Kidney (tissue), 14 donors: ENCODE measurements around the gene MRPL50. TPM values are rescaled to one million over a fixed set of nuclear protein-coding genes. Genes with fewer than 3 reads are reported as not detected.

Experiments
- DNase-seq, 5 donors: peaks; one replicate each; pipeline ENCODE4 v3.0.0-alpha.2; 2013 to 2020
- FAIRE-seq: peaks from 2 replicates; lab custom pipeline; 2012; peaks lifted over from hg19 to GRCh38; lab: Jason Lieb, UNC
- H3K27ac ChIP-seq, 2 donors: one replicate each; pipeline ENCODE4 v1.7.0; 2013; ENCODE audit warnings: low read depth in 2 of 2, low read length in 2 of 2, inconsistent platforms in 1 of 2
- H3K27me3 ChIP-seq: one replicate; pipeline ENCODE4 v1.7.1; 2013; ENCODE audit warnings: low read length, inconsistent platforms; ENCODE audit not compliant: control insufficient read depth, insufficient read depth
- H3K36me3 ChIP-seq, 3 donors: one replicate each; pipeline versions ENCODE4 v1.7.0 to v1.7.1; 2013; ENCODE audit warnings: low read length in 3 of 3, control low read depth in 1 of 3, inconsistent platforms in 1 of 3; ENCODE audit not compliant: insufficient read depth in 3 of 3, control insufficient read depth in 2 of 3
- H3K4me1 ChIP-seq, 3 donors: one replicate each; pipeline versions ENCODE4 v1.7.0 to v1.7.1; 2013; ENCODE audit warnings: low read length in 3 of 3, inconsistent platforms in 1 of 3, low read depth in 1 of 3; ENCODE audit not compliant: control insufficient read depth in 2 of 3, insufficient read depth in 2 of 3
- H3K4me3 ChIP-seq, 3 donors: one replicate each; pipeline versions ENCODE4 v1.7.0 to v1.8.1; 2013; ENCODE audit warnings: low read length in 3 of 3, control low read depth in 1 of 3, inconsistent platforms in 1 of 3
- H3K9ac ChIP-seq, 3 donors: one replicate each; pipeline versions ENCODE4 v1.7.0 to v1.7.1; 2013; ENCODE audit warnings: low read length in 3 of 3, control low read depth in 1 of 3, inconsistent platforms in 1 of 3
- H3K9me3 ChIP-seq, 3 donors: one replicate each; pipeline versions ENCODE4 v1.7.0 to v1.7.1; 2013; ENCODE audit warnings: low read length in 3 of 3, control low read depth in 1 of 3, inconsistent platforms in 1 of 3; ENCODE audit not compliant: control insufficient read depth in 2 of 3, insufficient read depth in 1 of 3
- intact Hi-C: fragments of 100-400 bp; cut with DNase I; formaldehyde crosslinking; loops from one replicate; pipeline ENCODE4 v1.11.1; 2022
- polyA plus RNA-seq: library from polyadenylated mRNA; stranded (reverse); fragments of 350-450 nt; fragmentation: Illumina TruSeq; extraction: RNeasy Lipid Tissue Mini Kit (QIAGEN cat#74804); gene quantifications from one replicate; pipeline ENCODE4 v1.2.3, GENCODE V29; 2014; ENCODE audit warnings: low read depth, low replicate concordance; ENCODE audit not compliant: insufficient read depth
- total RNA-seq: library from RNA; stranded (reverse); fragmentation: NEBNext Ultra II Directional; extraction: Animal tissue kit (Norgen Biotek cat#: 25700); gene quantifications from one replicate; pipeline ENCODE4 v1.2.1, GENCODE V29; 2021
- TF ChIP-seq, protein P1 (sequence below): IDR thresholded peaks from 3 replicates; pipeline ENCODE4 v1.5.1; 2012; ENCODE audit warnings: mild to moderate bottlenecking, moderate library complexity, borderline replicate concordance; ENCODE audit not compliant: insufficient read depth; ENCODE audit errors: extremely low read depth
- donor health status: control.
- donor health status: control.
- donor health status: control.
- donor health status: control.
- donor health status: control.
- donor health status: DM: yes; HTN: yes; CAD: no.
- donor health status: Normal renal cell carcinoma (clear cell type).

The MRPL50 gene
- total and polyA plus RNA-seq, 2 donors from 2014 or later, result 12.1 to 17.5 TPM

DNA sequence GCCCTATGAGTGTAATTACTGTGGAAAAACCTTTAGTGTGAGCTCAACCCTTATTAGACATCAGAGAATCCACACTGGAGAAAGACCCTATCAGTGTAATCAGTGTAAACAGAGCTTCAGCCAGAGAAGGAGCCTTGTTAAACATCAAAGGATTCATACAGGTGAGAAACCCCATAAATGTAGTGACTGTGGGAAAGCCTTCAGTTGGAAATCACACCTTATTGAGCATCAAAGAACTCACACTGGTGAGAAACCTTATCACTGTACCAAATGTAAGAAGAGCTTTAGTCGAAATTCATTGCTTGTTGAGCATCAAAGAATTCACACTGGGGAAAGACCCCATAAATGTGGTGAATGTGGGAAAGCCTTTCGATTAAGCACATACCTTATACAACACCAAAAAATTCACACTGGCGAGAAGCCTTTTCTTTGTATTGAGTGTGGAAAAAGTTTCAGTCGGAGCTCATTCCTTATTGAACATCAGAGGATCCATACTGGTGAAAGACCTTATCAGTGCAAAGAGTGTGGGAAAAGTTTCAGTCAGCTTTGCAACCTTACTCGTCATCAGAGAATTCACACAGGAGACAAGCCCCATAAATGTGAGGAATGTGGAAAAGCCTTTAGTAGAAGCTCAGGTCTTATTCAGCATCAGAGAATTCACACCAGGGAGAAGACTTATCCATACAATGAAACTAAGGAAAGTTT, 10.1 kb upstream of the MRPL50 start:
- no peak overlapping the region for H3K27ac ChIP-seq
- no peak overlapping the region for H3K9ac ChIP-seq
- H3K4me3 ChIP-seq, result peak overlapping the region in 2 of 3 donors; percentile 6 to 32
- DNase-seq, result no peak
- H3K27me3 ChIP-seq, result no peaks in the 10 kb centered on the region
- TF ChIP-seq, protein P1, sequence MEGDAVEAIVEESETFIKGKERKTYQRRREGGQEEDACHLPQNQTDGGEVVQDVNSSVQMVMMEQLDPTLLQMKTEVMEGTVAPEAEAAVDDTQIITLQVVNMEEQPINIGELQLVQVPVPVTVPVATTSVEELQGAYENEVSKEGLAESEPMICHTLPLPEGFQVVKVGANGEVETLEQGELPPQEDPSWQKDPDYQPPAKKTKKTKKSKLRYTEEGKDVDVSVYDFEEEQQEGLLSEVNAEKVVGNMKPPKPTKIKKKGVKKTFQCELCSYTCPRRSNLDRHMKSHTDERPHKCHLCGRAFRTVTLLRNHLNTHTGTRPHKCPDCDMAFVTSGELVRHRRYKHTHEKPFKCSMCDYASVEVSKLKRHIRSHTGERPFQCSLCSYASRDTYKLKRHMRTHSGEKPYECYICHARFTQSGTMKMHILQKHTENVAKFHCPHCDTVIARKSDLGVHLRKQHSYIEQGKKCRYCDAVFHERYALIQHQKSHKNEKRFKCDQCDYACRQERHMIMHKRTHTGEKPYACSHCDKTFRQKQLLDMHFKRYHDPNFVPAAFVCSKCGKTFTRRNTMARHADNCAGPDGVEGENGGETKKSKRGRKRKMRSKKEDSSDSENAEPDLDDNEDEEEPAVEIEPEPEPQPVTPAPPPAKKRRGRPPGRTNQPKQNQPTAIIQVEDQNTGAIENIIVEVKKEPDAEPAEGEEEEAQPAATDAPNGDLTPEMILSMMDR, result no peak
- no peaks in the 10 kb centered on the region for H3K4me1 ChIP-seq
- FAIRE-seq, result no peak
- H3K9me3 ChIP-seq, result peaks cover 24 to 70% (median 57%) of the 10 kb centered on the region in 3 donors
- intact Hi-C loops, result no loop called here
- peaks cover 35 to 55% (median 45%) of the 10 kb centered on the region in 3 donors for H3K36me3 ChIP-seq

DNA sequence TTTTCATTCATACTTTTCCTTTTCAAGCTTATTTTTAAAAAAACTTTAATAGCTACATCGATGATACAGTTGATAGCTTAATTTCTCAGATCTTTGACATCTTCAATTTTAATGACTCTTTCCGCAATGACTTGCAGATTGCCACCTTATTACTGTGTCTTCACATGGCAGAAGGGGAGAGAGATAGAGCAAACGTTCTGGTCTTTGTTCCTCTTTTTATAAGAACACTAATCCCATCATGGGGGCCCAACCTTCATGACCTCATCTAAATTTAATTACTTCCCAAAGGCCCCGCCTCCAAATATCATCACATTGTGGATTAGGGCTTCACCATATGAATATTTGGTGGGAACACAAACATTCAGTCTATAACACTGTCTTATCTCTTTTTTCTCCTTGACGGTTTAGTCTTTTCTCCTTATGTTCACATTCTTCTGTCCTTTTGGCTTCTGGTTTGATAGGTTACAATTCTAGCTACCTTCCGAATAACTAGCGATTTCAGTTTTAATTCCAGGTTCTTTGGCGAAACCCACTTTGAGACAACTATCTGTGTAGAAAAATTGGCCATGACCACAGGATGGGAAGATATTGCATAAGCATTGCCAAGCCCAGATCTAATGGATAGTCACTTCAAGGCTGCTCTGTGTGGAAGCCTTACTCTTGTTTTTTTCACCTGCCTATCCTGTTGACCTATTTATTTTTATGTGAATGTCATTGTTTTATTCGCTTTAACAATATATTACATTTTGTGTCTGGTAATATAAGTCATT, 5.3 kb upstream of the MRPL50 start:
- Histone ChIP-seq H3K4me3 (no peak overlapping the region), H3K27ac (no peak overlapping the region), H3K4me1 (peaks cover 3 to 8% (median 8%) of the 10 kb centered on the region in 3 donors), H3K9ac (no peak overlapping the region), H3K9me3 (peaks cover 17 to 38% (median 32%) of the 10 kb centered on the region in 3 donors), H3K36me3 (peaks cover 51 to 73% (median 52%) of the 10 kb centered on the region in 3 donors), H3K27me3 (no peaks in the 10 kb centered on the region)
- DNase-seq (no peak), FAIRE-seq (no peak)
- intact Hi-C loops, result no loop called here
- TF ChIP-seq, protein P1, result no peak

DNA sequence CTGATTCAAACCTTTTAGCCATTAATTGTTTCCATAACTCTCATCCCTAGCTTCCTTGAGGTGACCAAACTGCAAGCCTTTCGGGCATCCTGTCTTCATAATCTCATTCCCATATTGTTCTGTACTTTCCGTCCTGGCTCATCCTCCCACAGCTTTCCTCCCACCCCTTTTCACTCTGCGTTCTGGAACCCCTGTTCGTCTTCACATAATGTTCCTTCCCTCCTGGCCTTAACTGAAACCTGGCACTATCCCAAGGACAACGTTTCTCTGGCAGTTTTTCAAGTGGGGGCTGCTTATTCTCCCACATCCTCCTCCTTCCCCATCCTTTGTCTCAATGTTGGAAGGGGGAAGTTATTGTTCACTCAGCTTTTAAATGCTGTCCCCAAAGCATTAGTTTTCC, 1.7 kb upstream of the MRPL50 start:
- H3K4me1 ChIP-seq, result peaks cover 3 to 8% (median 8%) of the 10 kb centered on the region in 3 donors
- H3K36me3 ChIP-seq, result peaks cover 27 to 41% (median 32%) of the 10 kb centered on the region in 3 donors
- H3K27me3 ChIP-seq, result no peaks in the 10 kb centered on the region
- intact Hi-C loops, result no loop called here
- FAIRE-seq (no peak), DNase-seq (peak in 1 of 5 donors; percentile 18)
- H3K27ac ChIP-seq, result no peak overlapping the region
- TF ChIP-seq, protein P1, result no peak
- peaks cover 3 to 16% (median 8%) of the 10 kb centered on the region in 3 donors for H3K9me3 ChIP-seq
- peak overlapping the region; percentile 7 to 96 (median 78) for H3K4me3 ChIP-seq
- peak overlapping the region in 1 of 3 donors; percentile 80 for H3K9ac ChIP-seq
